Occipital lobe (tissue), 2 donors: ENCODE measurements around the gene NME8. TPM values are rescaled to one million over a fixed set of nuclear protein-coding genes. Genes with fewer than 3 reads are reported as not detected.
"Not testable (repeated sequence)": the region's sequence is repeated elsewhere in the genome, so short reads cannot be mapped to it uniquely, and the experiment has no call there.

Source experiments
- DNase-seq: peaks from one replicate; lab custom pipeline; 2025; lab: John Stamatoyannopoulos, UW
- total RNA-seq: library from RNA; depleted of rRNA; stranded (reverse); fragments of >200 nt; gene quantifications from one replicate; pipeline ENCODE4 v1.2.3, GENCODE V29; 2014

The NME8 gene
- total RNA-seq: not detected

- no peak for DNase-seq
Measured at GRCh38 chr7:37848297-37848696, at the start of gene NME8. NME8 (plus strand) TSS chr7:37848597; CDS start chr7:37850267, 1,670 bp downstream.

GRCh38 chr7:37806152-37806551, 42.2 kb upstream of the NME8 start:
- no peak for DNase-seq

DNA sequence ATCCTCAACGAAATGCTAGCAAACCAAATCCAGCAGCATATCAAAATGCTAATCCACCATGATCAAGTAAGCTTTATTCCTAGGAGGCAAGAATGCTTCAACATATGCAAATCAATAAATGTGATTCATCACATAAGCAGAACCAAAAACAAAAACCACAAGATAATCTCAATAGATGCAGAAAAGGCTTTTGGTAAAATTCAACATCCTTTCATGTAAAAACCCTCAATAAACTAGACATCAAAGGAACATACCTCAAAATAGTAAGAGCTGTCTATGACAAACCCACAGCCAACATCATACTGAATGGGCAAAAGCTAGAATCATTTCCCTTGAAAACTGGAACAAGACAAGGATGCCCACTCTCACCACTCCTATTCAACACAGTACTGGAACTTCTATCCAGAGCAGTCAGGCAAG, 36.2 kb upstream of the NME8 start:
- not testable (repeated sequence) for DNase-seq

DNA sequence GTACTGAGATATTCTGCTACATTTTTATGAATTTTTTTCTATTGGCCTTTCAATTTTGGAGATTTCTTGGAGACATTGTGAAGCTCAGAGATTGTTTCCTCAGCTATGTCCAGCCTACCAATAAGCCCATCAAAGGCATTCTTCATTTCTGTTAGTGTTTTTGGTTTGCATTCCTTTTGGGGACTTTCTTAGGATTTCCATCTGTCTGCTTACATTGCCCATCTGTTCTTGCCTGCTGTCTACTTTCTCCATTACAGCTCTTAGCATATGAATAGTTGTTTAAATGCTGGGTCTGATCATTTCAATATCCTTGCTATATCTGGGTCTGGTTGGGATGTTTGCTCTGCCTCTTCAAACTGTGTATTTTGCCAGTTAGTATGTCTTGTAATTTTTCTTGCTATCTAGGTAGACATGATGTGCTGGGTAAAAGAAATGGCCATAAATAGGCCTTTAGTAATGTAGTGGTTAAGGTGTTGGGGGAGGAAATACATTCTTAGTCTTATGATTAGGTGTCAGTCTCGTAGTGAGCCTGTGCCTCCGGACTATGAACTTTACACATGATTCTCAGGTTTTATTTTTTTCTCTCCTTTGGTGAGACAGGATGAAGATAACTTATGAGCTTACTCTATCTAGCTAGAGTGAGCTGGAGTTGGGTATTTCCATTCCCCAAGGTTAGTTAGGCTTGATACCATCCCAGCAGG, 32.6 kb upstream of the NME8 start:
- DNase-seq: no peak

GRCh38 chr7:37816922-37817590, 31.3 kb upstream of the NME8 start:
- DNase-seq: no peak

- no peak for DNase-seq
Measured at GRCh38 chr7:37817591-37817960, 30.8 kb upstream of the NME8 start.

DNA sequence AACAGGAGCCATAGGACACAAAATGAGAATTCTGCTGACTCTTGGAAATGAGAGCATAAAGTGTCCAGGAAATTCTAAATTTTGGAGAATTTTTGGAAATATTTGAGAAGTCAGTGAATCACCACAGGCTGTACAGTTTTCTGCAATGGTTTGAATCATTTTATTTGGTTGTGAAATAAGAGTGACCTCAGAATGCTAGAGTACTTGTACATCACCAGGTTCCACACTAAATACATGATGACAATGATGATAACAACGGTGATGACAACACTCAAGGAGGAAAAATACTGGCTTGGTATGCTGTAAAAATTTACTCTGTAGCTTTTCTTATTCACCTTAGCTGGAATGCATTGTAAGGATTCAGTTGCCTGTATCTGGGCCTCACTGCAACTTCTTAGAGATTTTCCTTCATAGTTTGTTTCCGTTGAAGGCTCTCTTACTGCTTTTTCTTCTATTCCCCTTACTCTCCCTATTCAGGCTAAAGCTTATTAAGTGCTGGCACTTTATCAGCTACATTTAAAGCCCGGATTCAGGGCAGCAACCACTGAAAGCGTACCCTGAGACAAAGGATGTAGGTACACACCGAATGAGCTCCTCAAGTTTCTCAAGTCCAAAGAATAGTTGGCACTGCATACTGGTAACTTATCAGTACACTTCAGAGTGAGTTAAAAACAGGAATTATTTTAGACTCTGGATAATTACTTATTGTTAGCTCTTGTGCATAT, 30.2 kb upstream of the NME8 start:
- no peak for DNase-seq

GRCh38 chr7:37820708-37821468, 27.5 kb upstream of the NME8 start:
- DNase-seq: no peak

DNA sequence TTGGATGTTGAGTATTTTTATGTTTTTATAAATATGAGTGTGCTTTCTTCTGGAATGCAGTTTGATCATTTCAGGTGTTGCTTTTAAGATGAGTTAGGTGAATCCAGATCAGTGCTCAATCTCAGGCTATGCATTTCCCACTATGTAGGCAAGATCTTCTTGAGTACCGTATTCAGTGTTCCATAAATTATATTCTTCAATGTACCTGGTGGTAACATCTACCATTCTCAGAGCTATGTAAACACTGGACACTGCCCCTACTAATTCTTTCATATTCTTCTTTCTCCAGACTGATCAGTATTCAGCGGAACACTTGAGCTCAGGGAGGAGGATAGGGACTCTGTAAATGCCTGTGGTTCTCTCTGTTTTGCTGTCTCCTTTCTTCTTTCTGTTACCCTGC, 25.5 kb upstream of the NME8 start:
- DNase-seq: no peak

DNA sequence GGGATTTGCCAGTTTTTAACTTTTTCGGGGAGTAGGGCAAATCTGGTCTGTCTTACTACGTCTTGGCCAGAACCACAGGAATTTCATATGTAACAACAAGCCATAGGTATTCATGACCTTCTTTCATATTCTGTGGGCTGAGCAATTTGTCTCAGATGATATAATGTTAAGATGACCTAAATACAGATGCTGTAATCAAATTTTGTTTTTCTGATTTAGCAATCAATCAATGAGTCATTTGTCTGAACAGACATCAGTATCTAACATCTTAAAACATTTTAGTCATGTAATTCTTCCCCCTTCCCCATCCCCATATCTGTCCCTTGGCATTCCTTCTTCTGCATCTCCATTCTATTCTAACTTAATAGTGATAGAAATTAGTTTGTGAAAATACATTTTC, 24.8 kb upstream of the NME8 start:
- no peak for DNase-seq

- no peak for DNase-seq
Measured at GRCh38 chr7:37825038-37825437, 23.4 kb upstream of the NME8 start.

GRCh38 chr7:37826825-37827224, 21.6 kb upstream of the NME8 start:
- DNase-seq: no peak

DNA sequence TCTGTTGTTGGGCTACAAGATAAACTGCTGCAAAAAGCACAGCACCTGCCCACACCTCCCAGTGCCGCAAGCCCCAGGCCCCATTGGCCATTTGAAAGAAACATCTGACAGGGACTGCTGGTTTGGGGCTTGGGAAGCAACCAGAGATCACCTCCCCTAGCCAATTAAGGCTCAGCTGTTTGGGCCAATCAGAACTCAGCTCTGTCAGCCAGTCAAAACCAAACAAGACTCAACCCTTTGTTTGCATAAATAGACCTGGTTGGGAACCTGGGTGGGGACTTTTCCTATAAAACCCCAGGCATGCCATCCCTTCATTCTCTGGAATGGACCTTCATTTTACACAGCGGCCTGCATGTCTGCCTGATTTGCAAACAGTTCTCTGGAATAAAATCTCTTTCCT, 17.2 kb upstream of the NME8 start:
- DNase-seq: no peak

GRCh38 chr7:37832194-37832593, 16.2 kb upstream of the NME8 start:
- DNase-seq: peak; percentile 55

GRCh38 chr7:37833107-37833817, 15.1 kb upstream of the NME8 start:
- DNase-seq: peak; percentile 1

DNA sequence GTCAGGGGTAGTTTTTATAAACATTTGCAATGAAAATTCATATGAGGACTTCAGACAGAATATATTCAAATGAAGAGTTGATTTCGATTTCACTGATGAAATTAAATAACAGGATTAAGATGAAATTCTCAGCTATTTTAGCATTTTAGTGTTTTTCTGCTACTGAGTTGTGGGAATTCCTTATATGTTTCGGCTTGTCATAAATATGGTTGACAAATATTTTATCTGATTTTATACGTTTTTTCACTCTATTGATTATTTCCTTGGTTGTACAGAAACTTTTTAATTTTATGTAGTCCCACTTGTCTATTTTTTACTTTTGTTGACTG, 14.6 kb upstream of the NME8 start:
- DNase-seq: no peak

GRCh38 chr7:37853468-37853867, 5.1 kb downstream of the NME8 start:
- no peak for DNase-seq

DNA sequence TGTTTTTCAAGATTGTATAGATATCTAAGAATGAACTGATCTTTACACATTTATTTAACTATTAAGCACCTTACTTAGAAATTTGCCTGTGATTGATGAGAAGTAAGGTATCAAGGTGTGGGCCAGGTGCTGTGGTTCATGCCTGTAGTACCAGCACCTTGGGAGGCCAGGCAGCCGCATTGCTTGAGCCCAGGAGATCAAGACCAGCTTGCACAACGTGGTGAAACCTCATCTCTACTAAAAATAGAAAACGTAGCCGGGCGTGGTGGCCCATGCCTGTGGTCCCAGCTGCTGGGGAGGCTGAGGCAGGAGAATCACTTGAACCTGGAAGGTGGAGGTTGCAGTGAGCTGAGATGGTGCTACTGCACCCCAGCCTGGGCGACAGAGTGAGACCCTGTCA, 33.7 kb downstream of the NME8 start:
- no peak for DNase-seq

DNA sequence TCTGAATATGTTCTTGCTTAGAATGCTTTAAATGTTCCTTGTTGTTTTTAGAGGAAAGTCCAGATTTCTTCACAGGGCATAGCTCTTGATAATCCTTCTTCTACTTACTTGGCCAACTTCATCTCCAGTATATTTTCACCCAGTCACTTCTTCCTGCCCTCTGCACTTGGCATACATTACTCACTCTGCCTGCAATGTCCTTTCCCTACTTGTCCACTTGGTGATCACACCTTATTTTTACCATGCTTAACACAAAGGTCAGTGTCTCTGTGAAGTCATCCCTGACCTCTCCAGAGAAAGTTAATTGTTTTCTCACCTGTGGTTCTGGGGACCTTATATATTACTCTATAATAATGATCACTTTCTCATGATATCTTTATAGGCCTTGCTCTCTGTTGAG, 45.0 kb downstream of the NME8 start:
- no peak for DNase-seq

- DNase-seq: no peak
Measured at GRCh38 chr7:37894671-37895070, 46.3 kb downstream of the NME8 start.

DNA sequence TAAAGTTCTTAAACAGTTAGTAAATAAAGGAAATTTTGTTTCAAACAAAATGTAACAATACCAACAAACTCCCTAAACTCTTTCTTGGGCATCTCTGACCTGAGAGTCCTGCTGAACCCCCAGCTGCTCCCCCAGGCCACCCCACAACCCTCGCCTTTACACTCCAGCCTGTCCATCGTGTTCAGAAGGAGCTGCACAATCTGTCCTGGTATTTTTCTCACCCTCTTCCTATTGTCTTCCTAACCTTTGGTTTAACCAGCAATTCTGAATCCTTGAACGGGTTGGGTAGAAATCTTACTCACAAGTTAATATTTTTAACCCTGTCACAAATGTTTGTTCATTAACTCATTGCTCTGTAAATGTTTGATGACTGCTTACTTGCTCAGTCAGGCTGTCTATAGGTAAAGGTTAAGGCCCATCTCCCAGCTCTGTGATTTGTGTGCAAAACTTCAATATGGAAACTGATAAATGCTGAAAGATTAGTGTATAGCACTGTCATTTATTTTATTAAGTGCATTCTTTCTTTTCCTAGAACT, 51.4 kb downstream of the NME8 start:
- DNase-seq: no peak
